Endothelial cell of umbilical vein (primary cell): ENCODE measurements around the gene COMMD10.

Source experiments
- EZH2 ChIP-seq: IDR thresholded peaks from 2 replicates; pipeline ENCODE4 v1.6.1; 2012; ENCODE audit warnings: borderline replicate concordance, low read depth, mild to moderate bottlenecking, moderate library complexity, low read length, inconsistent platforms; ENCODE audit not compliant: severe bottlenecking
- FOS ChIP-seq: IDR thresholded peaks from 2 replicates; pipeline ENCODE4 v1.6.1; 2011; ENCODE audit warnings: mild to moderate bottlenecking, low read length, moderate library complexity, borderline replicate concordance; ENCODE audit not compliant: insufficient read depth
- JUN ChIP-seq: IDR thresholded peaks from 2 replicates; pipeline ENCODE4 v1.6.1; 2011; ENCODE audit warnings: borderline replicate concordance, low read depth; ENCODE audit not compliant: insufficient read length, insufficient read depth
- MYC ChIP-seq: IDR thresholded peaks from one replicate; pipeline ENCODE4 v1.6.1; 2011; ENCODE audit warnings: mild to moderate bottlenecking, low read depth, low read length
- POLR2A ChIP-seq: IDR thresholded peaks from 2 replicates; pipeline ENCODE4 v1.6.1; 2012; ENCODE audit warnings: low read depth, mild to moderate bottlenecking, control low read depth, low read length
- POLR2AphosphoS5 ChIP-seq: IDR thresholded peaks from 2 replicates; pipeline ENCODE4 v1.6.1; 2012; ENCODE audit warnings: low read depth, mild to moderate bottlenecking, control low read depth, low read length, moderate library complexity; ENCODE audit not compliant: insufficient read depth
- TF ChIP-seq, protein P1 (sequence below): IDR thresholded peaks from 2 replicates; pipeline ENCODE4 v1.6.1; 2011; ENCODE audit not compliant: insufficient read depth, insufficient read length
- TF ChIP-seq, protein P2 (sequence below), 2 donors: IDR thresholded peaks; 1 replicate in 1 of 2; 2 replicates in 1 of 2; pipeline ENCODE4 v1.5.1; 2011; ENCODE audit warnings: low read length in 2 of 2, mild to moderate bottlenecking in 2 of 2, moderate library complexity in 2 of 2, control low read depth in 1 of 2, inconsistent platforms in 1 of 2, low read depth in 1 of 2; ENCODE audit not compliant: insufficient read depth in 1 of 2; ENCODE audit errors: extremely low read depth in 1 of 2

DNA sequence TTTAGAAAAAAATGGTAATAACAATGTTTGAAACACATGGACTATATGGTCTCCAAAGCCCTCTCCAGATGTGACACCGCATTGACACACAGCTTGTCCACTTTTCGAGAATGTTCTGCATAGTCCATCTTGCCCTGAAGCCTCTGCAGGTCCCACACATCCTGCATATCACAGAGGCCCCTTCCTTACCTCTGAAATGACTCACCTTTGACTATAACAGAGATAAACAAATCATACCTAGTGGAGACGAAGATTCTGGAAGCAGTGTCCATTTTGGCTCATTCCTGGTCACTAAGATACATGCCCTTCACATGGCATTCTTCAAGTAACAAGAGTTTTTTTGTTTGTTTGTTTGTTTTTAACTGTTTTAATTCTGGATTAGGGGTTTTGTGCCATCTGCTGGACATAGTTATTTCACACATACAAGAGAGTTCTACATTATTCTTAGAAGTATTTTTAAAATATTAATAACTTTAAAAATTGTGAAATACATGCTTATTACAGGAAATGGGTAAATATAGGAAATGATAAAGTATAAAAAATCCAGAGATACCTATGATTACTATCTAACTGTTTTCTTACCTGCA is 47.5 kb upstream of the COMMD10 start:
- TF ChIP-seq, protein P1, sequence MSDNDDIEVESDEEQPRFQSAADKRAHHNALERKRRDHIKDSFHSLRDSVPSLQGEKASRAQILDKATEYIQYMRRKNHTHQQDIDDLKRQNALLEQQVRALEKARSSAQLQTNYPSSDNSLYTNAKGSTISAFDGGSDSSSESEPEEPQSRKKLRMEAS = no peak
- TF ChIP-seq, protein P2, sequence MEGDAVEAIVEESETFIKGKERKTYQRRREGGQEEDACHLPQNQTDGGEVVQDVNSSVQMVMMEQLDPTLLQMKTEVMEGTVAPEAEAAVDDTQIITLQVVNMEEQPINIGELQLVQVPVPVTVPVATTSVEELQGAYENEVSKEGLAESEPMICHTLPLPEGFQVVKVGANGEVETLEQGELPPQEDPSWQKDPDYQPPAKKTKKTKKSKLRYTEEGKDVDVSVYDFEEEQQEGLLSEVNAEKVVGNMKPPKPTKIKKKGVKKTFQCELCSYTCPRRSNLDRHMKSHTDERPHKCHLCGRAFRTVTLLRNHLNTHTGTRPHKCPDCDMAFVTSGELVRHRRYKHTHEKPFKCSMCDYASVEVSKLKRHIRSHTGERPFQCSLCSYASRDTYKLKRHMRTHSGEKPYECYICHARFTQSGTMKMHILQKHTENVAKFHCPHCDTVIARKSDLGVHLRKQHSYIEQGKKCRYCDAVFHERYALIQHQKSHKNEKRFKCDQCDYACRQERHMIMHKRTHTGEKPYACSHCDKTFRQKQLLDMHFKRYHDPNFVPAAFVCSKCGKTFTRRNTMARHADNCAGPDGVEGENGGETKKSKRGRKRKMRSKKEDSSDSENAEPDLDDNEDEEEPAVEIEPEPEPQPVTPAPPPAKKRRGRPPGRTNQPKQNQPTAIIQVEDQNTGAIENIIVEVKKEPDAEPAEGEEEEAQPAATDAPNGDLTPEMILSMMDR (IDR thresholded peaks at IDR 0.05; ENCODE audit: extremely low read depth in 1 of 2, insufficient read depth in 1 of 2, low read depth in 1 of 2, low read length in 2 of 2) = no peak
- no peak for TF ChIP-seq EZH2
- TF ChIP-seq POLR2AphosphoS5 = no peak
- TF ChIP-seq MYC = no peak
- no peak for TF ChIP-seq POLR2A
- TF ChIP-seq JUN = no peak
- TF ChIP-seq FOS = peak; percentile 10
